Peyer's patch (tissue), 4 donors: ENCODE results near the gene NAT14.

ENCODE experiments used
- POLR2A ChIP-seq, 2 donors: fragments of 450-650 bp; IDR thresholded peaks; one replicate each; pipeline ENCODE4 v1.5.1; 2017; ENCODE audit warnings: antibody characterized with exemption in 2 of 2, mild to moderate bottlenecking in 2 of 2, moderate library complexity in 2 of 2
- TF ChIP-seq, protein P1 (sequence below), 6 experiments: fragments of 450-650 bp in 4 of 6; fragments of 200-600 bp in 2 of 6; sonication (generic) in 1 of 6; IDR thresholded peaks; one replicate each; pipeline ENCODE4 v1.5.1; 2017 to 2019; ENCODE audit warnings: antibody characterized with exemption in 6 of 6, mild to moderate bottlenecking in 3 of 6, moderate library complexity in 1 of 6

GRCh38 chr19:55452749-55453346, 32.1 kb upstream of the NAT14 start:
- TF ChIP-seq POLR2A (IDR thresholded peaks at IDR 0.05): no peak
- TF ChIP-seq, protein P1, sequence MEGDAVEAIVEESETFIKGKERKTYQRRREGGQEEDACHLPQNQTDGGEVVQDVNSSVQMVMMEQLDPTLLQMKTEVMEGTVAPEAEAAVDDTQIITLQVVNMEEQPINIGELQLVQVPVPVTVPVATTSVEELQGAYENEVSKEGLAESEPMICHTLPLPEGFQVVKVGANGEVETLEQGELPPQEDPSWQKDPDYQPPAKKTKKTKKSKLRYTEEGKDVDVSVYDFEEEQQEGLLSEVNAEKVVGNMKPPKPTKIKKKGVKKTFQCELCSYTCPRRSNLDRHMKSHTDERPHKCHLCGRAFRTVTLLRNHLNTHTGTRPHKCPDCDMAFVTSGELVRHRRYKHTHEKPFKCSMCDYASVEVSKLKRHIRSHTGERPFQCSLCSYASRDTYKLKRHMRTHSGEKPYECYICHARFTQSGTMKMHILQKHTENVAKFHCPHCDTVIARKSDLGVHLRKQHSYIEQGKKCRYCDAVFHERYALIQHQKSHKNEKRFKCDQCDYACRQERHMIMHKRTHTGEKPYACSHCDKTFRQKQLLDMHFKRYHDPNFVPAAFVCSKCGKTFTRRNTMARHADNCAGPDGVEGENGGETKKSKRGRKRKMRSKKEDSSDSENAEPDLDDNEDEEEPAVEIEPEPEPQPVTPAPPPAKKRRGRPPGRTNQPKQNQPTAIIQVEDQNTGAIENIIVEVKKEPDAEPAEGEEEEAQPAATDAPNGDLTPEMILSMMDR (IDR thresholded peaks at IDR 0.05): no peak
